ENCODE results near the gene PCDH1.

Gene PCDH1

DNA sequence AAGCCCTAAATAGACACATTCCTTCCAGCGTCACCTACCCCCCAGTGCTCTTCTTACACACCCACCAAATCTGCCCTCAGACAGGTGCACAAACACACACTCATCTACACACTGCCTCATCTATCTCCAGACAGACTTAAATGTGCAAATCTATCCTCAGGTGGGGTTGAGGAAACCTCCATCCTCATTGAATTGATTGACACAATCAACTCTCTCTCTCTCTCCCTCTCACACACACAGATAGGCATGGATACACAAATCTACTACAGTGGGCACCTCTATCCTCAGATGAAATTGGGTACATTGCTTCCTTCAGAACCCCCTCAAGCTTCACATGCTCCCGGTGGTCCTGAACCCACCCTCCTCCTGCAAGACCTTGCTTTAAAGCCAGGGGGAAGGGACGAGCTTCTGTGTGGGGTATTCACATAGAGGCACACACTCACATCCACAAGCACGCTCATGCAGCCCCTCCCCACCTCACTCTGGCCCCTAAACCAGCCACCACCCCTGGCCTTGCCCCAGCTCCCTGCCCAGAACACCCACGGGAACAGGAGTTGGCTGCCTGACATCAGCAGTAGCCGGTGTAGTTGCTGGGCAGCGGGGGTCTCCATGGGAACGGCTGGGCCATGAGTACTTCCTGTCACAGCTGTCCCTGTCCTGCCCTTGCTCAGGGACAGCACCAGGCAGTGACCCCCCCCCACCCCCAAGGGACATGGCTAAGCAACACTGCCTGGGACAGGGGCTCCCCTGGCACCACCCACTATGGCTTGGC, 22.8 kb downstream of the PCDH1 start:
- TF ChIP-seq, protein P1, sequence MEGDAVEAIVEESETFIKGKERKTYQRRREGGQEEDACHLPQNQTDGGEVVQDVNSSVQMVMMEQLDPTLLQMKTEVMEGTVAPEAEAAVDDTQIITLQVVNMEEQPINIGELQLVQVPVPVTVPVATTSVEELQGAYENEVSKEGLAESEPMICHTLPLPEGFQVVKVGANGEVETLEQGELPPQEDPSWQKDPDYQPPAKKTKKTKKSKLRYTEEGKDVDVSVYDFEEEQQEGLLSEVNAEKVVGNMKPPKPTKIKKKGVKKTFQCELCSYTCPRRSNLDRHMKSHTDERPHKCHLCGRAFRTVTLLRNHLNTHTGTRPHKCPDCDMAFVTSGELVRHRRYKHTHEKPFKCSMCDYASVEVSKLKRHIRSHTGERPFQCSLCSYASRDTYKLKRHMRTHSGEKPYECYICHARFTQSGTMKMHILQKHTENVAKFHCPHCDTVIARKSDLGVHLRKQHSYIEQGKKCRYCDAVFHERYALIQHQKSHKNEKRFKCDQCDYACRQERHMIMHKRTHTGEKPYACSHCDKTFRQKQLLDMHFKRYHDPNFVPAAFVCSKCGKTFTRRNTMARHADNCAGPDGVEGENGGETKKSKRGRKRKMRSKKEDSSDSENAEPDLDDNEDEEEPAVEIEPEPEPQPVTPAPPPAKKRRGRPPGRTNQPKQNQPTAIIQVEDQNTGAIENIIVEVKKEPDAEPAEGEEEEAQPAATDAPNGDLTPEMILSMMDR (IDR thresholded peaks at IDR 0.05; ENCODE audit: insufficient read depth, low read length, poor library complexity, severe bottlenecking) = no peak
- TF ChIP-seq EZH2phosphoT487 (conservative IDR thresholded peaks at IDR 0.05; ENCODE audit: low read length) = no peak
- Histone ChIP-seq H3K4me2 (ENCODE audit: low read depth, low read length, poor library complexity, severe bottlenecking) (no peak overlapping the region), H4K20me1 (ENCODE audit: low read depth, low read length) (no peaks in the 10 kb centered on the region), H3K36me3 (ENCODE audit: low read length) (no peaks in the 10 kb centered on the region), H3K9ac (ENCODE audit: low read length) (no peak overlapping the region), H3K27ac (ENCODE audit: low read depth, low read length) (no peak overlapping the region), H3K9me2 (replicated peaks; ENCODE audit: insufficient read depth, low read length) (no peaks in the 10 kb centered on the region), H2AFZ (ENCODE audit: low read depth, low read length, severe bottlenecking) (no peak overlapping the region), H3K79me2 (ENCODE audit: insufficient read depth, low read length) (no peaks in the 10 kb centered on the region), H3F3A (ENCODE audit: insufficient read depth) (no peaks in the 10 kb centered on the region), H3K4me3 (ENCODE audit: insufficient read depth, low read length, poor library complexity, severe bottlenecking) (no peak overlapping the region), H3K9me3 (ENCODE audit: insufficient read depth, low read length) (no peaks in the 10 kb centered on the region), H3K27me3 (ENCODE audit: low read length) (no peaks in the 10 kb centered on the region)

DNA sequence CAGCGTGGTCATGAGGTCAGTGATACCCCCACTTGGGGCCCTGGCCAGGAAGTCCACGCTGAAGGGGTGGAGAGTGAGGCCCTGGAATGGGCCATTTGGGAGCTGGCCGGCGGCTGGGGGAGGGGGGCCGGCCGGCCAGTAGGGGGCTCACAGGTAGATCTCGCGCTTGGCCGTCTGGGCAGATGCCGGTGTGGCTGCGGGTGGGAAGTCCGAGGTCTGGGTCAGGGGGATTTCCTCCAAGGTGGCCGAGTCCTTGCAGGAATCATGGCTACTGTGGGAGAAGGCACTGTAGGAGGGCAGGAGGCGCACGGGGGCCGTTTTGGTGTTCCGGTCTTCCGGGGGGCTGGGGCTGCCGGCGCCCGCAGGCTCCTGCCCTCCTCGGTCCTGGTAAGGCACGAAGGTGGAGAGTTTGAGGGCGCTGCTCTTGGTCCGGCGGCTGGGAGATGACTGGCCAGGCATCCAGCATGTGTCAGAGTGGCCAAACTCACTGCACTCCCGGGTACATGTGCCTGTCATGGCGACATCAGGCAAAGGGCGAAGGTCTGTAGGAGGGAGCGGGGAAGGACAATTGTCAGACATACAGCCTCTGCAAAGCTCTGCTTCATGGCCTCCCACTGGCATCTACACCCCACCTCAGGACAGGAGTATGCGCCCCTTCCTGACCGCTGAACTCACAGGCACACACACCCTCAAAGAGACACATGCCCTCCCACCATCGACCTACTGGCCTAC, 24.1 kb downstream of the PCDH1 start:
- Histone ChIP-seq H3K79me2 (ENCODE audit: insufficient read depth, low read length) (no peaks in the 10 kb centered on the region), H3K27me3 (ENCODE audit: low read length) (no peaks in the 10 kb centered on the region), H4K20me1 (ENCODE audit: low read depth, low read length) (no peaks in the 10 kb centered on the region), H3K4me3 (ENCODE audit: insufficient read depth, low read length, poor library complexity, severe bottlenecking) (no peak overlapping the region), H3F3A (ENCODE audit: insufficient read depth) (no peaks in the 10 kb centered on the region), H3K9me3 (ENCODE audit: insufficient read depth, low read length) (no peaks in the 10 kb centered on the region), H3K27ac (ENCODE audit: low read depth, low read length) (no peak overlapping the region), H3K36me3 (ENCODE audit: low read length) (no peaks in the 10 kb centered on the region), H3K4me2 (ENCODE audit: low read depth, low read length, poor library complexity, severe bottlenecking) (no peak overlapping the region), H3K9me2 (replicated peaks; ENCODE audit: insufficient read depth, low read length) (no peaks in the 10 kb centered on the region), H2AFZ (ENCODE audit: low read depth, low read length, severe bottlenecking) (no peak overlapping the region), H3K9ac (ENCODE audit: low read length) (no peak overlapping the region)
- TF ChIP-seq EZH2phosphoT487 (conservative IDR thresholded peaks at IDR 0.05; ENCODE audit: low read length) = no peak
- TF ChIP-seq, protein P1 (IDR thresholded peaks at IDR 0.05; ENCODE audit: insufficient read depth, low read length, poor library complexity, severe bottlenecking) = no peak

DNA sequence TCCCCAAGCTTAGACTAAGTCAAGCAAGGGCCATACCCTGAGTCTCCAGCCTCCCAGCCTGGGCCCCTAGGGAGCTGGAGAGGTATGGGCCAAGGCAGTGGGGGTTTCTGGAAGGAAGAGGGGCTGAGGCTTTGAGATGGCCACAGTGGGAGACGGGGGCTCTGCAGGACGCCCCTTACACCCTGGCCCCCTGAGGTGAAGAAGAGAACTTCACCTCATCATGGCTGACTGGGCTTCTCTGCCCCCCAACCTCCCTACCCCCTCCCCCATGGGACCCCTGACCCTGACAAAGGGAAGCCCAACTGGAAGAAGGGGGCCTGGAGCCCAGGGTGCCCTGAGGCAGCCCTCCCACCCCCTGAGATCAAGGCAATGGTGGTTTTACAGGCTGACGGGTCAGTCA, 25.8 kb downstream of the PCDH1 start:
- Histone ChIP-seq H3K9me3 (ENCODE audit: insufficient read depth, low read length) (no peaks in the 10 kb centered on the region), H2AFZ (ENCODE audit: low read depth, low read length, severe bottlenecking) (no peak overlapping the region), H3K27me3 (ENCODE audit: low read length) (no peaks in the 10 kb centered on the region), H4K20me1 (ENCODE audit: low read depth, low read length) (no peaks in the 10 kb centered on the region), H3K79me2 (ENCODE audit: insufficient read depth, low read length) (no peaks in the 10 kb centered on the region), H3K9me2 (replicated peaks; ENCODE audit: insufficient read depth, low read length) (no peaks in the 10 kb centered on the region), H3K4me2 (ENCODE audit: low read depth, low read length, poor library complexity, severe bottlenecking) (no peak overlapping the region), H3F3A (ENCODE audit: insufficient read depth) (no peaks in the 10 kb centered on the region), H3K4me3 (ENCODE audit: insufficient read depth, low read length, poor library complexity, severe bottlenecking) (no peak overlapping the region), H3K9ac (ENCODE audit: low read length) (no peak overlapping the region), H3K36me3 (ENCODE audit: low read length) (no peaks in the 10 kb centered on the region), H3K27ac (ENCODE audit: low read depth, low read length) (no peak overlapping the region)
- no peak for TF ChIP-seq EZH2phosphoT487 (conservative IDR thresholded peaks at IDR 0.05; ENCODE audit: low read length)
- TF ChIP-seq, protein P1 (IDR thresholded peaks at IDR 0.05; ENCODE audit: insufficient read depth, low read length, poor library complexity, severe bottlenecking) = no peak
